ENCODE measurements around the gene WDTC1. TPM values are rescaled to one million over a fixed set of nuclear protein-coding genes. Genes with fewer than 3 reads are reported as not detected.

WDTC1 gene
- total RNA-seq, 4 donors from 2014 or later: 24.8 to 38.1 (median 27.1) TPM

GRCh38 chr1:27255136-27255535 lies 20.7 kb downstream of the WDTC1 start:
- no peak for DNase-seq (ENCODE audit: low spot score)
- TF ChIP-seq CTCF (IDR thresholded peaks at IDR 0.05): no peak
- no peak for ATAC-seq (ENCODE audit: low FRiP score)

GRCh38 chr1:27257155-27257554 lies 22.7 kb downstream of the WDTC1 start:
- no peak for TF ChIP-seq CTCF (IDR thresholded peaks at IDR 0.05)
- DNase-seq (ENCODE audit: low spot score) (no peak), ATAC-seq (ENCODE audit: low FRiP score) (no peak)

GRCh38 chr1:27258598-27258997 lies 24.2 kb downstream of the WDTC1 start:
- ATAC-seq (ENCODE audit: low FRiP score): no peak
- TF ChIP-seq CTCF (IDR thresholded peaks at IDR 0.05): no peak
- no peak for DNase-seq (ENCODE audit: low spot score)

GRCh38 chr1:27267153-27267552 lies 32.7 kb downstream of the WDTC1 start:
- ATAC-seq (ENCODE audit: low FRiP score) (no peak), DNase-seq (ENCODE audit: low spot score) (no peak)
- TF ChIP-seq CTCF (IDR thresholded peaks at IDR 0.05): no peak

- no peak for TF ChIP-seq CTCF (IDR thresholded peaks at IDR 0.05)
- DNase-seq (ENCODE audit: low spot score) (no peak), ATAC-seq (ENCODE audit: low FRiP score) (no peak)
Measured at GRCh38 chr1:27269276-27269675, 34.8 kb downstream of the WDTC1 start.

- DNase-seq (ENCODE audit: low spot score) (no peak), ATAC-seq (ENCODE audit: low FRiP score) (no peak)
- TF ChIP-seq CTCF (IDR thresholded peaks at IDR 0.05): no peak
Measured at GRCh38 chr1:27274204-27274603, 39.8 kb downstream of the WDTC1 start.

- TF ChIP-seq CTCF (IDR thresholded peaks at IDR 0.05): no peak
- ATAC-seq (ENCODE audit: low FRiP score): no peak
- DNase-seq (ENCODE audit: low spot score): no peak
Measured at GRCh38 chr1:27275696-27276095, 41.3 kb downstream of the WDTC1 start.
